K562 (cell line): Measurements from ENCODE around the gene AGAP1. TPM values are rescaled to one million over a fixed set of nuclear protein-coding genes. Genes with fewer than 3 reads are reported as not detected.

ENCODE experiments used
- ATF6 ChIP-seq: sonication (generic); formaldehyde crosslinking; IDR thresholded peaks from 2 replicates; pipeline ENCODE4 v1.4.0; 2020; ENCODE audit warnings: mild to moderate bottlenecking, missing genetic modification reagents
- BMI1 ChIP-seq: fragments of 150-350 bp; IDR thresholded peaks from 2 replicates; pipeline ENCODE4 v1.6.1; 2014; ENCODE audit warnings: low read length
- CBFA2T3 ChIP-seq: fragments of 450-650 bp; IDR thresholded peaks from 2 replicates; pipeline ENCODE4 v1.6.1; 2017
- E2F4 ChIP-seq: sonication (generic); formaldehyde crosslinking; IDR thresholded peaks from 2 replicates; pipeline ENCODE4 v1.8.0; 2022; ENCODE audit warnings: mild to moderate bottlenecking, low read depth, missing genetic modification reagents
- EHMT2 ChIP-seq: fragments of 450-650 bp; IDR thresholded peaks from 2 replicates; pipeline ENCODE4 v1.6.1; 2018; ENCODE audit warnings: antibody characterized with exemption
- HNRNPL ChIP-seq: fragments of 200-400 bp; formaldehyde crosslinking; IDR thresholded peaks from 2 replicates; pipeline ENCODE4 v1.6.1; 2017; ENCODE audit warnings: low read depth, mild to moderate bottlenecking, low read length
- ID3 ChIP-seq, 2 experiments: fragments of 250-450 bp in 1 of 2; fragments of 450-650 bp in 1 of 2; sonication (Bioruptor Pico) in 1 of 2; IDR thresholded peaks; 2 replicates each; pipeline versions ENCODE4 v1.6.1 to v1.8.0; 2016 to 2021; ENCODE audit warnings: mild to moderate bottlenecking in 2 of 2, moderate library complexity in 2 of 2, missing compliant biosample characterization in 1 of 2, missing genetic modification characterization in 1 of 2
- PATZ1 ChIP-seq: fragments of 250-450 bp; sonication (Bioruptor Pico); IDR thresholded peaks from 2 replicates; pipeline ENCODE4 v1.5.0; 2020; ENCODE audit warnings: mild to moderate bottlenecking, borderline replicate concordance
- SRF ChIP-seq, 2 experiments: fragments of 250-450, 450-650 bp in 1 of 2; sonication (Bioruptor Pico) in 1 of 2; sonication (generic) in 1 of 2; formaldehyde crosslinking; IDR thresholded peaks; 2 replicates each; pipeline versions ENCODE4 v1.5.0 to v1.5.1; 2020 to 2022; ENCODE audit warnings: mild to moderate bottlenecking in 1 of 2, missing genetic modification reagents in 1 of 2
- USF1 ChIP-seq: sonication (generic); formaldehyde crosslinking; IDR thresholded peaks from 2 replicates; pipeline ENCODE4 v1.9.0; 2022; ENCODE audit warnings: mild to moderate bottlenecking, missing genetic modification reagents
- ZKSCAN3 ChIP-seq: fragments of 250-450 bp; sonication (Bioruptor Pico); IDR thresholded peaks from 2 replicates; pipeline ENCODE4 v1.4.0; 2020
- polyA plus RNA-seq, 8 experiments: library from polyadenylated mRNA; depleted of rRNA in 4 of 8; stranded (reverse) in 5 of 8; unstranded in 3 of 8; fragments of >200 nt; fragmentation: Nextera tagmentation in 2 of 8; fragmentation: Illumina TruSeq in 1 of 8; extraction: Ambion mirVana in 2 of 8; extraction: Trizol in 1 of 8; gene quantifications; 2 replicates each; pipeline versions ENCODE4 v1.2.1 to v1.2.3, GENCODE V29; 2011 to 2014; ENCODE audit warnings: inconsistent platforms in 1 of 8, missing spikeins in 1 of 8
- total RNA-seq, 7 experiments: library from RNA; depleted of rRNA in 6 of 7; stranded (reverse); fragments of >200 nt in 6 of 7; fragmentation: Illumina TruSeq in 2 of 7; extraction: Trizol in 2 of 7; gene quantifications; 2 replicates each; pipeline versions ENCODE4 v1.2.1 to v1.2.3, GENCODE V29; 2011 to 2021; ENCODE audit warnings: low replicate concordance in 1 of 7

AGAP1 gene
- total and polyA plus RNA-seq, 9 of the 15 experiments (the other 6 are each of a cell fraction or from before 2014, with no cell fraction given): 1.3 to 24.0 (median 10.6) TPM

GRCh38 chr2:235839974-235840373 lies 346.1 kb downstream of the AGAP1 start (continued):
- TF ChIP-seq ATF6 (CRISPR knock-in tag) (no peak), HNRNPL (no peak), SRF (CRISPR knock-in tag; IDR thresholded peaks at IDR 0.05) (no peak), ID3 (CRISPR knock-in tag; IDR thresholded peaks at IDR 0.05) (no peak), ID3 (tag; IDR thresholded peaks at IDR 0.05) (no peak), EHMT2 (no peak), ZKSCAN3 (CRISPR knock-in tag) (no peak), BMI1 (no peak), CBFA2T3 (no peak), PATZ1 (CRISPR knock-in tag) (no peak), USF1 (no peak), E2F4 (CRISPR knock-in tag) (no peak)
